BJ (cell line): ENCODE measurements around the gene RNF121. TPM values are rescaled to one million over a fixed set of nuclear protein-coding genes. Genes with fewer than 3 reads are reported as not detected.

Experiments
- CTCF ChIA-PET: fragments of 350-600 bp; formaldehyde crosslinking; extraction: SDS; loops from one replicate; lab custom pipeline; 2021; ENCODE audit warnings: antibody characterized with exemption, inconsistent platforms; lab: Yijun Ruan, JAX
- POLR2A ChIA-PET: fragments of 300-600 bp; sonication (Branson Sonifier 250); formaldehyde crosslinking; extraction: SDS; loops from one replicate; lab custom pipeline; 2021; ENCODE audit warnings: antibody characterized with exemption; lab: Charles Lee
- DNase-seq: peaks from one replicate; pipeline ENCODE4 v3.0.0-alpha.2; 2011; ENCODE audit warnings: low read depth
- H3K27me3 ChIP-seq: 2 replicates; pipeline ENCODE4 v1.6.0; 2011; ENCODE audit warnings: low read length; ENCODE audit not compliant: control insufficient read depth, insufficient read depth
- H3K36me3 ChIP-seq: 2 replicates; pipeline ENCODE4 v1.5.1; 2011; ENCODE audit warnings: low read length; ENCODE audit not compliant: control insufficient read depth, insufficient read depth
- H3K4me3 ChIP-seq: 2 replicates; pipeline ENCODE4 v1.5.1; 2011; ENCODE audit warnings: low read depth, mild to moderate bottlenecking, control low read depth, low read length
- CTCF ChIP-seq: IDR thresholded peaks from 2 replicates; pipeline ENCODE4 v1.5.1; 2011; ENCODE audit warnings: low read depth, mild to moderate bottlenecking, control low read depth, inconsistent platforms, low read length, moderate library complexity; ENCODE audit not compliant: insufficient read depth
- polyA plus RNA-seq: library from polyadenylated mRNA; depleted of rRNA; stranded (reverse); fragments of >200 nt; gene quantifications from 2 replicates; pipeline ENCODE4 v1.2.3, GENCODE V29; 2011

The RNF121 gene
- polyA plus RNA-seq, 1 experiment: 77.3 TPM

DNA sequence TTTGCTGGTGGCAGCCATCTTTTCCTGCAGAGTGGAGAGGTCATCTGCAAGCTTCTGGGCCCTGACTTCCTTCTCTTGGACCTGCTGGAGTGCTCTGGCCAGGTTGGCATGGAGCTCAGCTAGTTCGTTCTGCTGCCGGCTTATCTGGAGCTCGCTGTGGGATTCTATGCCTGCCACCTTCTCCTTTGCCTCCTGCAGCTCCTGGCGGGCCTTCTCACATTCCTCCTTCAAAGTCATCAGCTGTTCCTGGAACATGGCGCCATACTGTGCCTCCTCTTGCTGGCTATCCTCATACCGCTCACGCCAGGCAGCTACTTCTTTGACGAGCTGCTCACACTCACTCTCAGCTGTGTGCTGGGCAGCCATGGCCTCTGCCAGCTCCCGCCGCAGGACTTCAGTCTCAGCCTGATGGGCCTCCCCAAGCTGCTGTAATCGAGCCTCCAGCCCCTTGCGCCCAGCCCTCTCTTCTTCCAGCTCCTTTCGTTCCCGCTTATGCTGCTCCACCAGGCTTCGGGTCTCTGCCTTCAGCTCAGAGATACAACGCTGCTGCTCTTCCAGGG is 86.0 kb downstream of the RNF121 start:
- no peak for DNase-seq
- Histone ChIP-seq H3K36me3 (peaks cover 84% of the 10 kb centered on the region), H3K27me3 (no peaks in the 10 kb centered on the region), H3K4me3 (no peak overlapping the region)
- ChIA-PET CTCF (interaction anchor here (0.6 to 5.8 kb wide), 11 partner anchors 9 to 423 kb away, joined by 3 to 47 read pairs (median 10); no protein-coding TSS in a partner anchor), POLR2A (no interaction called here)
- TF ChIP-seq CTCF: no peak

DNA sequence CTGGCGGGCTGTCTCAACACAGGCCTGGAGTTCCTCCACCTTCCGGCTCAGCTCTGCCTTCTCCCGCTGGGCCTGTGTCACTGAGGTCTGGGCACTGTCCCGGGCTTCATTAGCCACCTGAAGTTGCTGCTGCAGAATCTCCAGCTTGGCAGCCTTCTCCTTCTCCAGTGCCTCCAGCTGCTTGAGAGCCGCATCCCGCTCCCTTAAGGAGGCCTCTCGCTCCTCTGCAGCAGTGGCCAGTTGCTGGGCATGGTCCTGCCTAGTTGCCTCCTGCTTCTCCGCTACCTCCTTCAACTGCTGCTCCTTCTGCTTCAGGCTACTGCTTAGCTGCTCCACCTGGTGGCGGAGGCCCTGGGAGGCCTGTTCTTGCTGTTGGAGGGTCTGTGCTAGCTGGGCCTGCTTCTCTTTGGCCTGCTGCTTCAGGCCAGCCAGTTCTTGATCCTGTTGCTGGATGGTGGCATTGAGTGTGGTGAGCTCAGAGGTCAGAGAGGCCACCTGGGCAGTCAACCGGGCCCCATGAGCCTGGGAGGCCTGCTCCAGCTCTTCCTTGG is 86.7 kb downstream of the RNF121 start:
- POLR2A ChIA-PET: no interaction called here
- CTCF ChIA-PET: interaction anchor here (0.6 to 5.8 kb wide), 16 partner anchors 9 to 422 kb away, joined by 3 to 47 read pairs (median 4); no protein-coding TSS in a partner anchor
- DNase-seq: no peak
- H3K27me3 ChIP-seq: no peaks in the 10 kb centered on the region
- peaks cover 78% of the 10 kb centered on the region for H3K36me3 ChIP-seq
- peak; percentile 55 for TF ChIP-seq CTCF
- no peak overlapping the region for H3K4me3 ChIP-seq

- no peak for TF ChIP-seq CTCF
- H3K27me3 ChIP-seq: no peaks in the 10 kb centered on the region
- no peak overlapping the region for H3K4me3 ChIP-seq
- no peak for DNase-seq
- ChIA-PET CTCF (interaction anchor here (0.8 to 4.1 kb wide), 4 partner anchors 8 to 166 kb away, joined by 3 to 19 read pairs (median 4); no protein-coding TSS in a partner anchor), POLR2A (interaction anchor here (0.6 kb wide), 1 partner anchor 33 kb away, joined by 16 read pairs; no protein-coding TSS in a partner anchor)
- H3K36me3 ChIP-seq: peaks cover 72% of the 10 kb centered on the region
These were observed 89.3 kb downstream of the RNF121 start for GRCh38 chr11:72018171-72018570.

DNA sequence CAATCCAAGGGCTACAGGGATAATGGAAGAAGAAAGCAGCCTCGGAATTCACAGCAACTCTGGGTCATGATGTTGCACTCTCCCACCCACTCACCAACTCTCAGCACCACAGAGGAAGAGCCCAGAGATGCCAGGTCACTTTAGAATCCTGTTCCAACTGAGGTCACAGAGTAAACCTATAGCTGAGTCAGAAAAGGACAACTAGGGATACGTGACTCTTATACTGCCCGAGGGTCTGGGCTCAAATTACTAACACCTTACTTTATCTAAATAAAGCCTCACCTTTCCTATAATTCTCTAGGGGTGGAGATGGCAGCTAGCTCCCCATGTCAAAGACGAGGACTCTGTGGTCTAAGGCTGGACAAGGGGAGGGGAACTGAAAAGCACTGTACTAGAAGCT is 94.5 kb downstream of the RNF121 start:
- CTCF ChIA-PET: interaction anchor here (0.9 to 13.5 kb wide), 9 partner anchors 9 to 408 kb away, joined by 3 to 209 read pairs (median 42); partner anchors contain the start of gene IL18BP
- Histone ChIP-seq H3K4me3 (no peak overlapping the region), H3K27me3 (no peaks in the 10 kb centered on the region), H3K36me3 (peaks cover 46% of the 10 kb centered on the region)
- DNase-seq: no peak
- TF ChIP-seq CTCF: no peak
- POLR2A ChIA-PET: no interaction called here

GRCh38 chr11:72024069-72024754 is 95.4 kb downstream of the RNF121 start:
- peaks cover 43% of the 10 kb centered on the region for H3K36me3 ChIP-seq
- no peak for DNase-seq
- ChIA-PET POLR2A (interaction anchor here (0.7 kb wide), 1 partner anchor 39 kb away, joined by 7 read pairs; no protein-coding TSS in a partner anchor), CTCF (interaction anchor here (0.8 to 13.5 kb wide), 31 partner anchors 9 to 409 kb away, joined by 3 to 209 read pairs (median 5); partner anchors contain the start of genes CLPB and IL18BP)
- H3K4me3 ChIP-seq: no peak overlapping the region
- no peaks in the 10 kb centered on the region for H3K27me3 ChIP-seq
- TF ChIP-seq CTCF: no peak
